HEK293 (cell line): Measurements from ENCODE around the gene MEIOC.

Experiments
- MZF1 ChIP-seq: fragments of 450-650 bp; formaldehyde crosslinking; IDR thresholded peaks from 2 replicates; pipeline ENCODE4 v1.5.1; 2017; ENCODE audit warnings: missing biosample characterization, missing genetic modification characterization, borderline replicate concordance
- ZBTB1 ChIP-seq: fragments of 450-650 bp; formaldehyde crosslinking; IDR thresholded peaks from 2 replicates; pipeline ENCODE4 v1.5.1; 2016; ENCODE audit warnings: missing biosample characterization, missing genetic modification characterization
- ZBTB48 ChIP-seq: fragments of 450-650 bp; formaldehyde crosslinking; IDR thresholded peaks from 2 replicates; pipeline ENCODE4 v1.5.1; 2016; ENCODE audit warnings: missing biosample characterization, missing genetic modification characterization
- ZNF324 ChIP-seq: fragments of 450-650 bp; formaldehyde crosslinking; IDR thresholded peaks from 2 replicates; pipeline ENCODE4 v1.5.1; 2016; ENCODE audit warnings: missing biosample characterization, missing genetic modification characterization
- ZNF335 ChIP-seq: fragments of 450-650 bp; formaldehyde crosslinking; conservative IDR thresholded peaks from 2 replicates; pipeline ENCODE4 v1.5.1; 2016; ENCODE audit warnings: missing biosample characterization, missing genetic modification characterization
- ZNF514 ChIP-seq: fragments of 450-650 bp; formaldehyde crosslinking; IDR thresholded peaks from 2 replicates; pipeline ENCODE4 v1.5.1; 2016; ENCODE audit warnings: missing biosample characterization, missing genetic modification characterization
- ZNF529 ChIP-seq: fragments of 450-650 bp; formaldehyde crosslinking; IDR thresholded peaks from 2 replicates; pipeline ENCODE4 v1.5.1; 2017; ENCODE audit warnings: missing genetic modification characterization, missing biosample characterization; ENCODE audit not compliant: insufficient replicate concordance
- ZNF629 ChIP-seq: fragments of 450-650 bp; formaldehyde crosslinking; IDR thresholded peaks from 2 replicates; pipeline ENCODE4 v1.5.1; 2017; ENCODE audit warnings: missing biosample characterization, missing genetic modification characterization
- ZNF776 ChIP-seq: fragments of 450-650 bp; formaldehyde crosslinking; IDR thresholded peaks from 2 replicates; pipeline ENCODE4 v1.5.0; 2017; ENCODE audit warnings: missing biosample characterization, missing genetic modification characterization, borderline replicate concordance
- TF ChIP-seq, protein P1 (sequence below): fragments of 450-650 bp; formaldehyde crosslinking; IDR thresholded peaks from 2 replicates; pipeline ENCODE4 v1.5.1; 2016; ENCODE audit warnings: missing biosample characterization, missing genetic modification characterization
- TF ChIP-seq, protein P2 (sequence below): fragments of 450-650 bp; formaldehyde crosslinking; IDR thresholded peaks from 2 replicates; pipeline ENCODE4 v1.5.1; 2016; ENCODE audit warnings: missing biosample characterization, missing genetic modification characterization

- TF ChIP-seq, protein P1, sequence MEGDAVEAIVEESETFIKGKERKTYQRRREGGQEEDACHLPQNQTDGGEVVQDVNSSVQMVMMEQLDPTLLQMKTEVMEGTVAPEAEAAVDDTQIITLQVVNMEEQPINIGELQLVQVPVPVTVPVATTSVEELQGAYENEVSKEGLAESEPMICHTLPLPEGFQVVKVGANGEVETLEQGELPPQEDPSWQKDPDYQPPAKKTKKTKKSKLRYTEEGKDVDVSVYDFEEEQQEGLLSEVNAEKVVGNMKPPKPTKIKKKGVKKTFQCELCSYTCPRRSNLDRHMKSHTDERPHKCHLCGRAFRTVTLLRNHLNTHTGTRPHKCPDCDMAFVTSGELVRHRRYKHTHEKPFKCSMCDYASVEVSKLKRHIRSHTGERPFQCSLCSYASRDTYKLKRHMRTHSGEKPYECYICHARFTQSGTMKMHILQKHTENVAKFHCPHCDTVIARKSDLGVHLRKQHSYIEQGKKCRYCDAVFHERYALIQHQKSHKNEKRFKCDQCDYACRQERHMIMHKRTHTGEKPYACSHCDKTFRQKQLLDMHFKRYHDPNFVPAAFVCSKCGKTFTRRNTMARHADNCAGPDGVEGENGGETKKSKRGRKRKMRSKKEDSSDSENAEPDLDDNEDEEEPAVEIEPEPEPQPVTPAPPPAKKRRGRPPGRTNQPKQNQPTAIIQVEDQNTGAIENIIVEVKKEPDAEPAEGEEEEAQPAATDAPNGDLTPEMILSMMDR (tag by site-specific recombination) = no peak
- TF ChIP-seq ZNF529 (tag by site-specific recombination) (no peak), ZNF776 (no peak), ZNF324 (tag by site-specific recombination) (no peak), MZF1 (tag by site-specific recombination) (no peak), ZBTB48 (tag by site-specific recombination) (no peak), ZNF514 (tag by site-specific recombination) (no peak), ZNF335 (tag by site-specific recombination) (no peak), ZNF629 (tag by site-specific recombination) (no peak), ZBTB1 (tag by site-specific recombination) (no peak)
- TF ChIP-seq, protein P2, sequence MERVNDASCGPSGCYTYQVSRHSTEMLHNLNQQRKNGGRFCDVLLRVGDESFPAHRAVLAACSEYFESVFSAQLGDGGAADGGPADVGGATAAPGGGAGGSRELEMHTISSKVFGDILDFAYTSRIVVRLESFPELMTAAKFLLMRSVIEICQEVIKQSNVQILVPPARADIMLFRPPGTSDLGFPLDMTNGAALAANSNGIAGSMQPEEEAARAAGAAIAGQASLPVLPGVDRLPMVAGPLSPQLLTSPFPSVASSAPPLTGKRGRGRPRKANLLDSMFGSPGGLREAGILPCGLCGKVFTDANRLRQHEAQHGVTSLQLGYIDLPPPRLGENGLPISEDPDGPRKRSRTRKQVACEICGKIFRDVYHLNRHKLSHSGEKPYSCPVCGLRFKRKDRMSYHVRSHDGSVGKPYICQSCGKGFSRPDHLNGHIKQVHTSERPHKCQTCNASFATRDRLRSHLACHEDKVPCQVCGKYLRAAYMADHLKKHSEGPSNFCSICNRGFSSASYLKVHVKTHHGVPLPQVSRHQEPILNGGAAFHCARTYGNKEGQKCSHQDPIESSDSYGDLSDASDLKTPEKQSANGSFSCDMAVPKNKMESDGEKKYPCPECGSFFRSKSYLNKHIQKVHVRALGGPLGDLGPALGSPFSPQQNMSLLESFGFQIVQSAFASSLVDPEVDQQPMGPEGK (tag by site-specific recombination) = no peak
Observed at GRCh38 chr17:44688675-44689476, 32.6 kb downstream of the MEIOC start.
